Measurements from ENCODE around the gene EN2.

DNA sequence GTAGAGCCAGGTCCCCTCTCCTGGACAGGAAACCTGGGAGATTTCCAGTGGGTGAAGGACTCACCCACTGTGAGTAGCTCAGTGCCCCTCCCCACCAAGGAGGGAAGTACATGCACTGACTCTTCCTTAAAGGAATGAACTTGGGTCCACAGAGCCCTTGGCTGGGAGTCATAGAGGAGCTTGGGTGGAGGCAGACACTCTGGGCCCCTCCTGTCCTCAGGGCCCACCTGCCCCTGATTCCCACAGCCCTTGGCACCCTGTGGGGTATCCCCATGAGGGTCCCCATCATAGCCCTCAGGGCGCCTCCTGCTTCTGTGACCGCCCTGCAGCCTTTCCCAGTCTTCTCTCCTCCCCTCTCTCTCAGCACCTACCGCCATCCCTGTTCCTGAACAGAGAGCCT, 3.7 kb downstream of the EN2 start:
- TF ChIP-seq, protein P1, sequence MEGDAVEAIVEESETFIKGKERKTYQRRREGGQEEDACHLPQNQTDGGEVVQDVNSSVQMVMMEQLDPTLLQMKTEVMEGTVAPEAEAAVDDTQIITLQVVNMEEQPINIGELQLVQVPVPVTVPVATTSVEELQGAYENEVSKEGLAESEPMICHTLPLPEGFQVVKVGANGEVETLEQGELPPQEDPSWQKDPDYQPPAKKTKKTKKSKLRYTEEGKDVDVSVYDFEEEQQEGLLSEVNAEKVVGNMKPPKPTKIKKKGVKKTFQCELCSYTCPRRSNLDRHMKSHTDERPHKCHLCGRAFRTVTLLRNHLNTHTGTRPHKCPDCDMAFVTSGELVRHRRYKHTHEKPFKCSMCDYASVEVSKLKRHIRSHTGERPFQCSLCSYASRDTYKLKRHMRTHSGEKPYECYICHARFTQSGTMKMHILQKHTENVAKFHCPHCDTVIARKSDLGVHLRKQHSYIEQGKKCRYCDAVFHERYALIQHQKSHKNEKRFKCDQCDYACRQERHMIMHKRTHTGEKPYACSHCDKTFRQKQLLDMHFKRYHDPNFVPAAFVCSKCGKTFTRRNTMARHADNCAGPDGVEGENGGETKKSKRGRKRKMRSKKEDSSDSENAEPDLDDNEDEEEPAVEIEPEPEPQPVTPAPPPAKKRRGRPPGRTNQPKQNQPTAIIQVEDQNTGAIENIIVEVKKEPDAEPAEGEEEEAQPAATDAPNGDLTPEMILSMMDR (IDR thresholded peaks at IDR 0.05) = no peak
- no peak for TF ChIP-seq EZH2 (IDR thresholded peaks at IDR 0.05; ENCODE audit: borderline replicate concordance, insufficient read depth, low read depth, low read length, poor library complexity, severe bottlenecking)
